Measurements from ENCODE around the gene SH2D2A. TPM values are rescaled to one million over a fixed set of nuclear protein-coding genes. Genes with fewer than 3 reads are reported as not detected.

SH2D2A gene
- polyA plus RNA-seq, 1 experiment = 0.09 TPM

- CTCF ChIA-PET = no interaction called here
- DNase-seq (ENCODE audit: low read depth, low spot score) = no peak
- Histone ChIP-seq H3K27me3 (ENCODE audit: control insufficient read depth, insufficient read depth, low read length) (peaks cover 16% of the 10 kb centered on the region), H3K9me3 (ENCODE audit: control insufficient read depth, insufficient read depth, low read length) (no peaks in the 10 kb centered on the region; the same call in 1 of the 2 replicates), H3K4me3 (ENCODE audit: low read depth, low read length) (no peak overlapping the region), H3K27ac (ENCODE audit: low read depth, low read length) (no peak overlapping the region)
- POLR2A ChIA-PET = no interaction called here
- no peak for TF ChIP-seq CTCF (IDR thresholded peaks at IDR 0.05; ENCODE audit: low read depth, low read length)
Observed at GRCh38 chr1:156809711-156810366, 6.8 kb downstream of the SH2D2A start.

GRCh38 chr1:156809281-156809680 lies 7.4 kb downstream of the SH2D2A start:
- no peak overlapping the region for H3K27ac ChIP-seq (ENCODE audit: low read depth, low read length)
- ChIA-PET CTCF (interaction anchor here (1.1 to 1.5 kb wide), 2 partner anchors 29 to 119 kb away, joined by 4 to 7 read pairs; no protein-coding TSS in a partner anchor), POLR2A (no interaction called here)
- no peak for DNase-seq (ENCODE audit: low read depth, low spot score)
- no peak overlapping the region for H3K4me3 ChIP-seq (ENCODE audit: low read depth, low read length)
- peaks cover 16% of the 10 kb centered on the region for H3K27me3 ChIP-seq (ENCODE audit: control insufficient read depth, insufficient read depth, low read length)
- no peak for TF ChIP-seq CTCF (IDR thresholded peaks at IDR 0.05; ENCODE audit: low read depth, low read length)
- H3K9me3 ChIP-seq (ENCODE audit: control insufficient read depth, insufficient read depth, low read length) = no peaks in the 10 kb centered on the region; the same call in 1 of the 2 replicates

GRCh38 chr1:156808186-156809030 lies 8.2 kb downstream of the SH2D2A start:
- TF ChIP-seq CTCF (IDR thresholded peaks at IDR 0.05; ENCODE audit: low read depth, low read length) = no peak
- H3K27ac ChIP-seq (ENCODE audit: low read depth, low read length) = no peak overlapping the region
- no peak overlapping the region for H3K4me3 ChIP-seq (ENCODE audit: low read depth, low read length)
- H3K9me3 ChIP-seq (ENCODE audit: control insufficient read depth, insufficient read depth, low read length) = no peaks in the 10 kb centered on the region; the same call in 1 of the 2 replicates
- peaks cover 16% of the 10 kb centered on the region for H3K27me3 ChIP-seq (ENCODE audit: control insufficient read depth, insufficient read depth, low read length)
- ChIA-PET CTCF (interaction anchor here (0.6 to 1.5 kb wide), 4 partner anchors 15 to 119 kb away, joined by 3 to 7 read pairs (median 4); no protein-coding TSS in a partner anchor), POLR2A (interaction anchor here (1.0 kb wide), 1 partner anchor 119 kb away, joined by 3 read pairs; no protein-coding TSS in a partner anchor)
- no peak for DNase-seq (ENCODE audit: low read depth, low spot score)

DNA sequence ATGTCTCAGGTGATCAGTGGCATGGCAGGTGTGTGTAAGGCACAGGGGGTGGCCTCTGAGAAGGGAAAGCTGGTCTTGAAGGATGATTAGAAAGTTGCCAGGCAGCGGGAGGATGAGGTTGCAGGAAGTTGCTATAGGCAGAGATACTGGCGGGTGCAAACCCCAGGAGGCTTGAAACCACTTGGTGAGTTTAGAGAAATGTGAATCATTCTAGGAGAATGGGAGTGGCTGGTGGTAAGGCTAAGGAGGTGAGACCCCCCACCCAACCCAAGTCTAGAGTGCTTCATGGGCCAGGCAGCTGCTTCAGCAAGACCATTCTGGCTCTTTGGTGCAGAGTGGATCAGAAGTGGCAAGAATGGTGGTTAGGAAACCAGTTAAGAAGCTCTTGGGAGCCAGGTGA lies 9.0 kb downstream of the SH2D2A start:
- CTCF ChIA-PET = interaction anchor here (0.6 to 1.5 kb wide), 3 partner anchors 14 to 82 kb away, joined by 3 to 7 read pairs (median 4); no protein-coding TSS in a partner anchor

More for the DNA sequence above, 9.0 kb downstream of the SH2D2A start:
- H3K9me3 ChIP-seq (ENCODE audit: control insufficient read depth, insufficient read depth, low read length) = no peaks in the 10 kb centered on the region; the same call in 1 of the 2 replicates
- no peak for TF ChIP-seq CTCF (IDR thresholded peaks at IDR 0.05; ENCODE audit: low read depth, low read length)
- H3K27me3 ChIP-seq (ENCODE audit: control insufficient read depth, insufficient read depth, low read length) = peaks cover 16% of the 10 kb centered on the region
- no peak overlapping the region for H3K27ac ChIP-seq (ENCODE audit: low read depth, low read length)
- H3K4me3 ChIP-seq (ENCODE audit: low read depth, low read length) = no peak overlapping the region
- DNase-seq (ENCODE audit: low read depth, low spot score) = no peak
- POLR2A ChIA-PET = interaction anchor here (1.0 kb wide), 1 partner anchor 120 kb away, joined by 3 read pairs; no protein-coding TSS in a partner anchor

Measured in AG04450 (cell line).